Endothelial cell of umbilical vein (primary cell): ENCODE data around the gene P2RY11. TPM values are rescaled to one million over a fixed set of nuclear protein-coding genes. Genes with fewer than 3 reads are reported as not detected.

Experiments used
- BruUV-seq: library from RNA; stranded (reverse); fragments of 400-500 nt; replicated peaks from 2 replicates; lab custom pipeline; 2021; lab: Mats Ljungman, UMichigan
- CTCF ChIA-PET: fragments of 300-600, 350-600 bp; sonication (Branson Sonifier 250); formaldehyde crosslinking; loops from one replicate; lab custom pipeline; 2021; ENCODE audit warnings: antibody characterized with exemption, inconsistent platforms; lab: Charles Lee
- POLR2A ChIA-PET: fragments of 300-600, 350-600 bp; sonication (Branson Sonifier 250); formaldehyde crosslinking; loops from one replicate; lab custom pipeline; 2021; ENCODE audit warnings: antibody characterized with exemption, inconsistent platforms; lab: Charles Lee
- DNase-seq: peaks from one replicate; pipeline ENCODE4 v3.0.0-alpha.2; 2011; ENCODE audit warnings: low read depth, low spot score
- FAIRE-seq: peaks from 2 replicates; lab custom pipeline; 2011; peaks lifted over from hg19 to GRCh38; lab: Jason Lieb, UNC
- H2AFZ ChIP-seq: 2 replicates; pipeline ENCODE4 v1.6.0; 2012; ENCODE audit warnings: low read depth, low read length, control low read depth, inconsistent platforms
- H3K27ac ChIP-seq: 2 replicates; pipeline ENCODE4 v1.5.1; 2011; ENCODE audit warnings: low read depth, mild to moderate bottlenecking, control low read depth, low read length, moderate library complexity; ENCODE audit not compliant: insufficient read depth
- H3K27me3 ChIP-seq, 2 experiments: 2 replicates each; pipeline versions ENCODE4 v1.6.0 to v1.6.1; 2011; ENCODE audit warnings: low read length in 2 of 2, mixed read lengths in 1 of 2; ENCODE audit not compliant: control insufficient read depth in 2 of 2, insufficient read depth in 2 of 2
- H3K36me3 ChIP-seq, 2 experiments: 2 replicates in 1 of 2; 3 replicates in 1 of 2; pipeline ENCODE4 v1.5.1; 2011; ENCODE audit warnings: low read length in 2 of 2, mild to moderate bottlenecking in 1 of 2, moderate library complexity in 1 of 2; ENCODE audit not compliant: control insufficient read depth in 2 of 2, insufficient read depth in 2 of 2; ENCODE audit errors: extremely low read depth in 1 of 2
- H3K4me1 ChIP-seq: 3 replicates; pipeline ENCODE4 v1.5.1; 2011; ENCODE audit warnings: mild to moderate bottlenecking, low read length; ENCODE audit not compliant: control insufficient read depth, insufficient read depth; ENCODE audit errors: extremely low read depth
- H3K4me2 ChIP-seq: 2 replicates; pipeline ENCODE4 v1.6.1; 2011; ENCODE audit warnings: low read length, control low read depth, mixed read lengths; ENCODE audit not compliant: insufficient read depth
- H3K4me3 ChIP-seq, 3 experiments: fragments of 200-600 bp in 1 of 3; sonication (generic), shearing (Covaris generic) in 1 of 3; replicated peaks in 1 of 3; 2 replicates each; pipeline ENCODE4 v1.5.1; 2011 to 2016; ENCODE audit warnings: control low read depth in 3 of 3, low read length in 3 of 3, mild to moderate bottlenecking in 2 of 3, inconsistent platforms in 1 of 3, low read depth in 1 of 3, moderate library complexity in 1 of 3; ENCODE audit not compliant: insufficient read depth in 1 of 3
- H3K79me2 ChIP-seq: 2 replicates; pipeline ENCODE4 v1.6.0; 2012; ENCODE audit warnings: low read length, inconsistent platforms; ENCODE audit not compliant: control insufficient read depth, insufficient read depth
- H3K9ac ChIP-seq: replicated peaks from 2 replicates; pipeline ENCODE3; 2011; ENCODE audit warnings: low read length, control low read depth; ENCODE audit not compliant: insufficient read depth; ENCODE audit errors: extremely low read depth
- H3K9me1 ChIP-seq: replicated peaks from 3 replicates; pipeline ENCODE4 v1.6.0; 2011; ENCODE audit warnings: mild to moderate bottlenecking, low read length; ENCODE audit not compliant: control insufficient read depth, insufficient read depth; ENCODE audit errors: extremely low read depth
- H3K9me3 ChIP-seq: replicated peaks from 2 replicates; pipeline ENCODE4 v1.5.1; 2012; ENCODE audit warnings: low read length, inconsistent platforms; ENCODE audit not compliant: control insufficient read depth, insufficient read depth
- H4K20me1 ChIP-seq: replicated peaks from 2 replicates; pipeline ENCODE3; 2011; ENCODE audit warnings: mild to moderate bottlenecking, low read length; ENCODE audit not compliant: control insufficient read depth, insufficient read depth; ENCODE audit errors: extremely low read depth
- CTCF ChIP-seq, 2 donors: IDR thresholded peaks; 1 replicate in 1 of 2; 2 replicates in 1 of 2; pipeline ENCODE4 v1.5.1; 2011; ENCODE audit warnings: low read length in 2 of 2, mild to moderate bottlenecking in 2 of 2, moderate library complexity in 2 of 2, control low read depth in 1 of 2, inconsistent platforms in 1 of 2, low read depth in 1 of 2; ENCODE audit not compliant: insufficient read depth in 1 of 2; ENCODE audit errors: extremely low read depth in 1 of 2
- EZH2 ChIP-seq: IDR thresholded peaks from 2 replicates; pipeline ENCODE4 v1.6.1; 2012; ENCODE audit warnings: borderline replicate concordance, low read depth, mild to moderate bottlenecking, moderate library complexity, low read length, inconsistent platforms; ENCODE audit not compliant: severe bottlenecking
- FOS ChIP-seq: IDR thresholded peaks from 2 replicates; pipeline ENCODE4 v1.6.1; 2011; ENCODE audit warnings: mild to moderate bottlenecking, low read length, moderate library complexity, borderline replicate concordance; ENCODE audit not compliant: insufficient read depth
- GATA2 ChIP-seq: IDR thresholded peaks from 2 replicates; pipeline ENCODE4 v1.7.0; 2011; ENCODE audit warnings: low read depth, mild to moderate bottlenecking, moderate library complexity, mixed read lengths, low read length; ENCODE audit not compliant: insufficient read length, insufficient read depth
- JUN ChIP-seq: IDR thresholded peaks from 2 replicates; pipeline ENCODE4 v1.6.1; 2011; ENCODE audit warnings: borderline replicate concordance, low read depth; ENCODE audit not compliant: insufficient read length, insufficient read depth
- MAX ChIP-seq: IDR thresholded peaks from 2 replicates; pipeline ENCODE4 v1.6.1; 2011; ENCODE audit not compliant: insufficient read depth, insufficient read length
- MYC ChIP-seq: IDR thresholded peaks from one replicate; pipeline ENCODE4 v1.6.1; 2011; ENCODE audit warnings: mild to moderate bottlenecking, low read depth, low read length
- POLR2A ChIP-seq: IDR thresholded peaks from 2 replicates; pipeline ENCODE4 v1.6.1; 2012; ENCODE audit warnings: low read depth, mild to moderate bottlenecking, control low read depth, low read length
- POLR2AphosphoS5 ChIP-seq: IDR thresholded peaks from 2 replicates; pipeline ENCODE4 v1.6.1; 2012; ENCODE audit warnings: low read depth, mild to moderate bottlenecking, control low read depth, low read length, moderate library complexity; ENCODE audit not compliant: insufficient read depth
- dilution Hi-C: fragments of 300-500 bp; cut with MboI; formaldehyde crosslinking; loops from one replicate; pipeline ENCODE4 v1.15.0; 2019; ENCODE audit warnings: low sequenced_read_pairs; ENCODE audit not compliant: extremely low pct_ligation_motif_present
- intact Hi-C: fragments of 100-400 bp; cut with micrococcal nuclease; formaldehyde crosslinking; loops from one replicate; pipeline ENCODE4 v1.10.0; 2022
- polyA plus RNA-seq, 4 experiments: library from polyadenylated mRNA; depleted of rRNA in 3 of 4; stranded (reverse) in 3 of 4; unstranded in 1 of 4; fragments of >200 nt; gene quantifications; 2 replicates each; pipeline versions ENCODE4 v1.2.1 to v1.2.3, GENCODE V29; 2011 to 2012; ENCODE audit warnings: missing spikeins in 1 of 4
- total RNA-seq: library from RNA; stranded (reverse); gene quantifications from 2 replicates; pipeline ENCODE4 v1.2.3, GENCODE V29; 2021

Gene P2RY11
- total and polyA plus RNA-seq, 2 donors (not counting 3 experiments of a cell fraction or from before 2014, with no cell fraction given) = 3.6 to 14.6 TPM

DNA sequence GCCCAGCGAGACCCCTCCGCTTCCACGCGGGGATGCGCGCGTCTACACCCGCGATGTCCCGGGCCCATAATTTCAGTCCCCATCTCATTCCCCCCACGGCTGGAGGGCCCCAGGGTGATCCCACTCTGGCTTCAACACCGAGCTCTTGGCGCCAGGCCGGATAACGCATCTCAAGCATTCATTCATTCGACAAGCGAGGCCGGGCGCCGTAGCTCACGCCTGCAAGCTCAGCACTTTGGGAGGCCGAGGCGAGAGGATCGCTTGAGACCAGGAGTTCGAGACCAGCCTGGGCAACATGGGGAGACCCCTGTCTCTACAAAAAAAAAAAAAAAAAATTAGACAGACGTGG lies 14.9 kb upstream of the P2RY11 start:
- Histone ChIP-seq H2AFZ (peak overlapping the region; percentile 94), H3K4me1 (peaks cover 3% of the 10 kb centered on the region), H3K79me2 (no peaks in the 10 kb centered on the region), H3K9me3 (no peaks in the 10 kb centered on the region), H3K4me3 (peak overlapping the region in 1 of 3 experiments; percentile 35), H3K9me1 (no peaks in the 10 kb centered on the region), H3K36me3 (peaks cover 0 to under 1% of the 10 kb centered on the region in 2 experiments), H3K9ac (no peak overlapping the region), H4K20me1 (no peaks in the 10 kb centered on the region), H3K27ac (no peak overlapping the region), H3K4me2 (peak overlapping the region; percentile 59), H3K27me3 (peaks cover 0 to 3% of the 10 kb centered on the region in 2 experiments)
- FAIRE-seq = no peak
- intact Hi-C loops (loop anchor here (1.0 to 2.0 kb wide), 2 partner anchors 10 to 166 kb away; partner anchors contain the start of gene PPAN), dilution Hi-C loops (no loop called here)
- POLR2A ChIA-PET = interaction anchor here (2.0 kb wide), 1 partner anchor 10 kb away, joined by 11 read pairs; the partner anchor contains the start of gene PPAN
- BruUV-seq = no TSS peak
- TF ChIP-seq MAX (no peak), POLR2A (no peak), JUN (no peak), FOS (no peak), POLR2AphosphoS5 (no peak), CTCF (IDR thresholded peaks at IDR 0.05; ENCODE audit: extremely low read depth in 1 of 2, insufficient read depth in 1 of 2, low read depth in 1 of 2, low read length in 2 of 2) (no peak), GATA2 (no peak), EZH2 (no peak), MYC (no peak)
- CTCF ChIA-PET = interaction anchor here (0.9 to 2.6 kb wide), 7 partner anchors 10 to 166 kb away, joined by 3 to 17 read pairs (median 6); partner anchors contain the start of gene PPAN
- no peak for DNase-seq
